ENCODE measurements around the gene CYP11A1. TPM values are rescaled to one million over a fixed set of nuclear protein-coding genes. Genes with fewer than 3 reads are reported as not detected.

CYP11A1 gene
- not detected in 2 replicates for total RNA-seq

- Mint-ChIP-seq H3K9me3 (no peaks in the 10 kb centered on the region), H3K27ac (no peak within 1 kb of the TSS), H3K27me3 (ENCODE audit: low read depth) (peaks cover 59% of the 10 kb centered on the region), H3K4me1 (ENCODE audit: low read depth) (no peaks in the 10 kb centered on the region), H3K4me3 (ENCODE audit: low read depth) (no peak within 1 kb of the TSS), H3K36me3 (ENCODE audit: low read depth) (no peaks in the 10 kb centered on the region)
- intact Hi-C loops (cut with micrococcal nuclease) = no loop called here
- no peak for DNase-seq (ENCODE audit: low spot score)
Measured at GRCh38 chr15:74367296-74367854, at the start of gene CYP11A1. TSS of gene CYP11A1 (minus strand) at chr15:74367646. CDS start at chr15:74367585, 61 bp downstream.

- intact Hi-C loops (cut with micrococcal nuclease) = no loop called here
Measured at GRCh38 chr15:74417225-74417624, 49.8 kb upstream of the CYP11A1 start.

GRCh38 chr15:74415966-74416916 lies 48.8 kb upstream of the CYP11A1 start:
- Mint-ChIP-seq H3K36me3 (ENCODE audit: low read depth) (peaks cover 65% of the 10 kb centered on the region), H3K4me1 (ENCODE audit: low read depth) (peaks cover 27% of the 10 kb centered on the region), H3K27me3 (ENCODE audit: low read depth) (no peaks in the 10 kb centered on the region), H3K9me3 (no peaks in the 10 kb centered on the region), H3K4me3 (ENCODE audit: low read depth) (no peak overlapping the region), H3K27ac (peak overlapping the region; percentile 13)
- intact Hi-C loops (cut with micrococcal nuclease) = no loop called here
- DNase-seq (ENCODE audit: low spot score) = no peak

More at GRCh38 chr15:74417225-74417624, 49.8 kb upstream of the CYP11A1 start:
- Mint-ChIP-seq H3K9me3 (no peaks in the 10 kb centered on the region), H3K4me3 (ENCODE audit: low read depth) (no peak overlapping the region), H3K27ac (no peak overlapping the region), H3K4me1 (ENCODE audit: low read depth) (peaks cover 27% of the 10 kb centered on the region), H3K36me3 (ENCODE audit: low read depth) (peaks cover 60% of the 10 kb centered on the region), H3K27me3 (ENCODE audit: low read depth) (no peaks in the 10 kb centered on the region)
- no peak for DNase-seq (ENCODE audit: low spot score)

- intact Hi-C loops (cut with micrococcal nuclease) = no loop called here
Measured at GRCh38 chr15:74414603-74415338, 47.3 kb upstream of the CYP11A1 start.

GRCh38 chr15:74414081-74414580 lies 46.7 kb upstream of the CYP11A1 start:
- Mint-ChIP-seq H3K36me3 (ENCODE audit: low read depth) (peaks cover 78% of the 10 kb centered on the region), H3K27ac (no peak overlapping the region), H3K27me3 (ENCODE audit: low read depth) (no peaks in the 10 kb centered on the region), H3K4me3 (ENCODE audit: low read depth) (no peak overlapping the region), H3K9me3 (no peaks in the 10 kb centered on the region), H3K4me1 (ENCODE audit: low read depth) (peaks cover 19% of the 10 kb centered on the region)
- no peak for DNase-seq (ENCODE audit: low spot score)
- intact Hi-C loops (cut with micrococcal nuclease) = no loop called here

More at GRCh38 chr15:74414603-74415338, 47.3 kb upstream of the CYP11A1 start:
- DNase-seq (ENCODE audit: low spot score) = no peak
- Mint-ChIP-seq H3K27me3 (ENCODE audit: low read depth) (no peaks in the 10 kb centered on the region), H3K36me3 (ENCODE audit: low read depth) (peaks cover 78% of the 10 kb centered on the region), H3K9me3 (no peaks in the 10 kb centered on the region), H3K27ac (no peak overlapping the region), H3K4me3 (ENCODE audit: low read depth) (no peak overlapping the region), H3K4me1 (ENCODE audit: low read depth) (peaks cover 19% of the 10 kb centered on the region)

GRCh38 chr15:74413350-74414080 lies 46.1 kb upstream of the CYP11A1 start:
- Mint-ChIP-seq H3K9me3 (no peaks in the 10 kb centered on the region), H3K4me1 (ENCODE audit: low read depth) (peaks cover 15% of the 10 kb centered on the region), H3K36me3 (ENCODE audit: low read depth) (peaks cover 76% of the 10 kb centered on the region), H3K4me3 (ENCODE audit: low read depth) (no peak overlapping the region), H3K27ac (no peak overlapping the region), H3K27me3 (ENCODE audit: low read depth) (no peaks in the 10 kb centered on the region)
- intact Hi-C loops (cut with micrococcal nuclease) = no loop called here
- DNase-seq (ENCODE audit: low spot score) = no peak

GRCh38 chr15:74412159-74412558 lies 44.7 kb upstream of the CYP11A1 start:
- no peak overlapping the region for H3K4me3 Mint-ChIP-seq (ENCODE audit: low read depth)
- no peak for DNase-seq (ENCODE audit: low spot score)
- H3K27ac Mint-ChIP-seq = no peak overlapping the region
- peaks cover 17% of the 10 kb centered on the region for H3K4me1 Mint-ChIP-seq (ENCODE audit: low read depth)
- peaks cover 76% of the 10 kb centered on the region for H3K36me3 Mint-ChIP-seq (ENCODE audit: low read depth)
- intact Hi-C loops (cut with micrococcal nuclease) = no loop called here
- no peaks in the 10 kb centered on the region for H3K9me3 Mint-ChIP-seq
- no peaks in the 10 kb centered on the region for H3K27me3 Mint-ChIP-seq (ENCODE audit: low read depth)

- Mint-ChIP-seq H3K4me3 (ENCODE audit: low read depth) (no peak overlapping the region), H3K27ac (no peak overlapping the region), H3K9me3 (no peaks in the 10 kb centered on the region), H3K36me3 (ENCODE audit: low read depth) (peaks cover 74% of the 10 kb centered on the region), H3K27me3 (ENCODE audit: low read depth) (no peaks in the 10 kb centered on the region), H3K4me1 (ENCODE audit: low read depth) (peaks cover 19% of the 10 kb centered on the region)
- no peak for DNase-seq (ENCODE audit: low spot score)
- intact Hi-C loops (cut with micrococcal nuclease) = no loop called here
Measured at GRCh38 chr15:74411686-74412085, 44.2 kb upstream of the CYP11A1 start.

GRCh38 chr15:74410502-74410901 lies 43.1 kb upstream of the CYP11A1 start:
- peaks cover 21% of the 10 kb centered on the region for H3K4me1 Mint-ChIP-seq (ENCODE audit: low read depth)
- H3K27ac Mint-ChIP-seq = no peak overlapping the region
- peaks cover 68% of the 10 kb centered on the region for H3K36me3 Mint-ChIP-seq (ENCODE audit: low read depth)
- H3K4me3 Mint-ChIP-seq (ENCODE audit: low read depth) = no peak overlapping the region
- no peaks in the 10 kb centered on the region for H3K9me3 Mint-ChIP-seq
- intact Hi-C loops (cut with micrococcal nuclease) = no loop called here
- DNase-seq (ENCODE audit: low spot score) = no peak
- H3K27me3 Mint-ChIP-seq (ENCODE audit: low read depth) = no peaks in the 10 kb centered on the region

GRCh38 chr15:74409225-74409624 lies 41.8 kb upstream of the CYP11A1 start:
- Mint-ChIP-seq H3K27me3 (ENCODE audit: low read depth) (no peaks in the 10 kb centered on the region), H3K9me3 (no peaks in the 10 kb centered on the region), H3K4me1 (ENCODE audit: low read depth) (peaks cover 20% of the 10 kb centered on the region), H3K36me3 (ENCODE audit: low read depth) (peaks cover 58% of the 10 kb centered on the region), H3K27ac (no peak overlapping the region), H3K4me3 (ENCODE audit: low read depth) (no peak overlapping the region)
- DNase-seq (ENCODE audit: low spot score) = no peak
- intact Hi-C loops (cut with micrococcal nuclease) = no loop called here

- Mint-ChIP-seq H3K4me3 (ENCODE audit: low read depth) (no peak overlapping the region), H3K27me3 (ENCODE audit: low read depth) (no peaks in the 10 kb centered on the region), H3K9me3 (no peaks in the 10 kb centered on the region), H3K36me3 (ENCODE audit: low read depth) (peaks cover 56% of the 10 kb centered on the region), H3K27ac (peak overlapping the region; percentile 34), H3K4me1 (ENCODE audit: low read depth) (peaks cover 22% of the 10 kb centered on the region)
- intact Hi-C loops (cut with micrococcal nuclease) = no loop called here
- DNase-seq (ENCODE audit: low spot score) = no peak
Measured at GRCh38 chr15:74408815-74409214, 41.4 kb upstream of the CYP11A1 start.

GRCh38 chr15:74408385-74408784 lies 40.9 kb upstream of the CYP11A1 start:
- H3K4me3 Mint-ChIP-seq (ENCODE audit: low read depth) = no peak overlapping the region
- peak overlapping the region; percentile 34 for H3K27ac Mint-ChIP-seq

More at GRCh38 chr15:74408385-74408784, 40.9 kb upstream of the CYP11A1 start:
- Mint-ChIP-seq H3K27me3 (ENCODE audit: low read depth) (no peaks in the 10 kb centered on the region), H3K36me3 (ENCODE audit: low read depth) (peaks cover 54% of the 10 kb centered on the region), H3K4me1 (ENCODE audit: low read depth) (peaks cover 26% of the 10 kb centered on the region), H3K9me3 (no peaks in the 10 kb centered on the region)
- DNase-seq (ENCODE audit: low spot score) = no peak
- intact Hi-C loops (cut with micrococcal nuclease) = no loop called here
